Left kidney (tissue), 2 donors: ENCODE data around the gene CRY2. TPM values are rescaled to one million over a fixed set of nuclear protein-coding genes. Genes with fewer than 3 reads are reported as not detected.

Experiments
- DNase-seq: peaks from one replicate; pipeline ENCODE4 v3.0.0-alpha.2; 2013
- polyA plus RNA-seq: library from polyadenylated mRNA; unstranded; fragments of 120-200 nt; gene quantifications from one replicate; pipeline ENCODE4 v1.2.1, GENCODE V29; 2013; ENCODE audit not compliant: insufficient read length

Gene CRY2
- polyA plus RNA-seq, 1 donor = 27.9 TPM

DNA sequence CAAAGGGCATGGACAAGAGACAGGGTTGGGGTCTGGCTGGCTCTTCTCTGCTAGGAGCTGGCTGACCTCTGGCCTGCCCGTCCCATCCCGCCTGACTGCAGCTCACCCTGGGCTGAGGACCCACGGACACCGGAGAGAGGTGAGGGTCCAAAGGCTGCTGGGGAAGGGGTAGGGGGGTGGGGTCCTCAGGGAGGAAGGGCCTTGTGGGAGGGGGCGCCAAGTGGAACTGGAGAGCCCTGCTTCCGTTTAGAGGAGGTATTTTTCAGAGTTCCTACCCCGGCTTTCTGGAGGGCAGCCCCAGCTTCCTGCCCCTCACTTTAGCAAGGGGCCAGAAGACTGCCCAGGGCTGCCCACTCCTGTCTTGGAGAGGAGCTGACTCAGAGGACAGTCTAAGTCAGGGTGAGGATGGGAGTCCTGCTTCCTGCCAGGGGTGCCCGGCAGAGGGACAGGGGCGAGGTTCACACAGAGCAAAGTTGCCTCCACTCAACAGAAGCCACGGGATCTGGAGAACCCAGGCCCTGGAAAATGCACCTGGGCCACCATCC is 82.3 kb downstream of the CRY2 start:
- DNase-seq = no peak

DNA sequence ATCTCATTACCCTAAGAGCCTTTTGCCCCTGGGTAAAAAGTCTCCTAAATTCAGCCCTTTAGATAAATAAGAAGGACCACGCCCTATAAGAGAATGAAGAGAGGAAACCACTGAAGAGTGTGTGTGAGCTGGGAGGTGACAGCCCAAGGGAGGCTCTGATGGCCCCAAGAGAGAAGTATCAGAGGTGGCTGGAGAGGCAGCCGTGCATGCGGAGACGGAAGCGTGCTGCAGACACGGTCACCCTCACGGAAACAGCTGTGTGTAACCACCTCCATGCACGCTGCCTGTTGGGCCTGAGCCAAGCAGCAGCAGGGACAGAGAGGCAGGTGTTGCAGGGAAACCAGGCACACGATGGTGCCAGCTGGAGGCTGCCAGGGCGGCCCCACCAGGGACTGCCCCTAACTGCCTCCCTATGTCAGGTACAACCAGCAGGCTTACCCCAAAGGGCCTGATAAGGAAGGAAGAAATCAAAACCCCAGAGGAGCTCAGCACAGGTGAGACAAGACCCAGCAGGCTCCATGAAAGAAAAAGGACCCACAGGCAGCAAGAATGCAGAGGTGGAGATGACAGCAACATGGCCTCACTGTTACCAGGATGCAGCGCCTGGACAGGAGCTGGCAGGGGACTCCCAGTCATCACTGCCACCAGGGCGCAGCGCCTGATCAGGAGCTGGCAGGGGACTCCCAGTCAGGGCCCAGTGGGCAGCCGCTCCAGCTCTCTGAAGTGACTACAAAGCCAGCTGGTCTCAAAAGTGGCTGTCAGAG is 82.9 kb downstream of the CRY2 start:
- DNase-seq = no peak

DNA sequence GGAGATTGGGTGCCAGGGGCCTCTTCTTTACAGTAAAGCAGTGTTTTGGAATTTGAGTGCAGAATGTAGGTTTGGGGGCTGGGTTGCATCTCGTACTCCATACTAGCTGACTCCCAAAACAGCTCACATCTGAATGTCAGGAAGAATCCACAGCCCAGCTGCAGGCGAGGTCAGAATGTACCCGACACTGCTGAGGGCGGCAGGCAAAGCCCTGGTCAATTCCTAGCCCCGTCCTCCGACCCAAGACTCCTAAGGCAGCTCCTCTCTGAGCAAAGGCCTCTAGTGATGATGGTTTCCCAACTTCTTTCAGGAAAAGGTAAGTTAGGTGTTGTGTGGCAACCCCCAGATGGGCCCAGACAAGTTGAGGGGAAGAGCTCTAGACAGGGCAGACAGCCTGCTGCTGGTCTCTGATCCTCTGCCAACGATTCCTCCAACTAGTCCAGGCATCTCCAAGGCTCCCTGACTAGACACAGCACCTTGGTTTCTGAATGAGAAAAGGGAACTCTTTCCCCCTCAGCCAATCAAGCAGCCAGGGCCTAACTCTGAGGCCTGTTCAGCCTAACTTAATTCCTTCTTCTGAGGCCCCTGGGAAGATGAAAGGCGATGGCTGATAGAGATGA is 83.8 kb downstream of the CRY2 start:
- DNase-seq = no peak

GRCh38 chr11:45931739-45932138 is 84.5 kb downstream of the CRY2 start:
- no peak for DNase-seq

DNA sequence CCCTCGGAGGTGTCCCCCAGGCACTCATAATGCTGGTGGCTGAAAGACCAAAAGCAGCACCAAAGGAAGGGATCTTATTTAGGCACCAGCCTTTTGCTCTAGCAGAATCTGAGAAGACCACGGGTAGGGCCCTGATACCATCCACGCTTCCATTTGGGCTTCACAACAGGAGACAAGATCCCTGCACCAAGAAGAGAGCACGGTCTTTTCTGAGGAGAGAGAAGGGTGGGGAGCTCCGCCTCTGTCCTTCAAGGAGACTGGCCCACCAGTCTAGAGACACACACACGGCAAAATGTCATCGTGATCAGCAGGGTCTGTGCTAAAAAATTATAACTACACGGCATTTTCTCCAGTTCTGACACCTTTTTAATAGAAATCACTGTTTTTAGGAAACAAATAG is 84.9 kb downstream of the CRY2 start:
- DNase-seq = no peak

Other genes starting within 250 kb of the CRY2 start
- 11.1 TPM for gene CHST1, start 181.9 kb upstream of the CRY2 start, polyA plus RNA-seq
- gene SLC35C1, start 42.3 kb upstream of the CRY2 start, polyA plus RNA-seq = 6.4 TPM
- gene MAPK8IP1, start 38.2 kb downstream of the CRY2 start, polyA plus RNA-seq = 8.6 TPM
- 0.18 TPM for gene FREY1, start 59.8 kb downstream of the CRY2 start, polyA plus RNA-seq
- 13.2 TPM for gene PEX16, start 70.4 kb downstream of the CRY2 start, polyA plus RNA-seq
- gene LARGE2, start 75.2 kb downstream of the CRY2 start, polyA plus RNA-seq = 23.3 TPM